Measurements from ENCODE around the gene NANOS1. TPM values are rescaled to one million over a fixed set of nuclear protein-coding genes. Genes with fewer than 3 reads are reported as not detected.

NANOS1 gene
- total and polyA plus RNA-seq, 2 of the 8 experiments (the other 6 are each of a cell fraction or from before 2014, with no cell fraction given), result 3.1 to 3.9 TPM

GRCh38 chr10:118990326-118990725 is 39.2 kb upstream of the NANOS1 start:
- Histone ChIP-seq H3K56ac (replicated peaks; ENCODE audit: insufficient read length, low read depth, low read length) (no peak overlapping the region), H3K4ac (replicated peaks; ENCODE audit: insufficient read length, low read depth, low read length) (no peak overlapping the region), H4K8ac (ENCODE audit: extremely low read depth, insufficient read depth, low read length) (no peak overlapping the region), H2BK12ac (ENCODE audit: low read depth, low read length) (no peak overlapping the region), H3K79me1 (ENCODE audit: low read depth, low read length) (no peaks in the 10 kb centered on the region), H3K79me2 (ENCODE audit: control insufficient read depth in 1 of 2, insufficient read depth in 2 of 2, low read length in 2 of 2) (no peaks in the 10 kb centered on the region), H2AFZ (ENCODE audit: low read length) (no peak overlapping the region), H2BK20ac (ENCODE audit: low read length) (no peak overlapping the region), H3K27me3 (replicated peaks in 1 of 4; ENCODE audit: control insufficient read depth in 3 of 4, extremely low read depth in 1 of 4, insufficient read depth in 3 of 4, low read length in 3 of 4) (no peaks in the 10 kb centered on the region), H2BK120ac (replicated peaks; ENCODE audit: low read depth, low read length) (no peak overlapping the region), H2AK5ac (ENCODE audit: low read depth, low read length) (no peak overlapping the region), H4K5ac (ENCODE audit: insufficient read length, low read depth, low read length) (no peak overlapping the region), H4K91ac (replicated peaks; ENCODE audit: insufficient read length, low read length) (no peak overlapping the region), H3K18ac (ENCODE audit: extremely low read depth, low read length) (no peak overlapping the region), H3K9ac (replicated peaks in 1 of 4; ENCODE audit: extremely low read depth in 1 of 4, low read depth in 3 of 4, low read length in 3 of 4) (no peak overlapping the region), H3K23ac (ENCODE audit: insufficient read length) (no peak overlapping the region), H3K27ac (ENCODE audit: low read depth, low read length) (no peak overlapping the region), H3K23me2 (ENCODE audit: low read depth, low read length) (no peaks in the 10 kb centered on the region), H2BK15ac (ENCODE audit: low read length) (no peak overlapping the region), H3K4me2 (ENCODE audit: insufficient read depth in 1 of 2, low read depth in 2 of 2, low read length in 2 of 2) (no peak overlapping the region), H4K20me1 (replicated peaks in 1 of 2; ENCODE audit: control insufficient read depth in 1 of 2, insufficient read depth in 2 of 2, low read length in 2 of 2) (no peaks in the 10 kb centered on the region), H3K36me3 (ENCODE audit: control insufficient read depth in 2 of 4, insufficient read depth in 4 of 4, low read length in 3 of 4) (no peaks in the 10 kb centered on the region), H2BK5ac (ENCODE audit: low read depth, low read length) (no peak overlapping the region), H3K4me1 (replicated peaks in 1 of 4; ENCODE audit: control insufficient read depth in 3 of 4, insufficient read depth in 4 of 4, low read length in 3 of 4) (no peaks in the 10 kb centered on the region), H3K14ac (ENCODE audit: insufficient read length) (no peak overlapping the region), H3K9me3 (ENCODE audit: insufficient read depth in 2 of 2, low read depth in 1 of 2, low read length in 1 of 2) (no peaks in the 10 kb centered on the region), H3K4me3 (ENCODE audit: extremely low read depth in 1 of 4, insufficient read depth in 2 of 4, low read depth in 3 of 4, low read length in 4 of 4) (no peak overlapping the region)
- FAIRE-seq (no peak), DNase-seq (ENCODE audit: low read depth in 1 of 2, low spot score in 2 of 2) (no peak)
- CTCF ChIA-PET (ENCODE audit: partially characterized antibody), result interaction anchor here (0.6 kb wide), 1 partner anchor 1116 kb away, joined by 3 read pairs; no protein-coding TSS in a partner anchor
- POLR2A ChIA-PET (ENCODE audit: partially characterized antibody), result no interaction called here
- 88% methylated on average over 1 of the region's 1 CpG; no CpG with 5 or more reads in 1 of the 2 experiments for WGBS, 2 experiments (ENCODE audit: extremely low coverage in 1 of 2, insufficient coverage in 1 of 2, insufficient read length in 1 of 2, insufficient replicate concordance in 2 of 2, low coverage in 1 of 2, low lambda C conversion rate in 2 of 2, missing lambda C conversion rate in 1 of 2)
- TF ChIP-seq KDM4A (IDR thresholded peaks at IDR 0.05; ENCODE audit: low read depth, low read length, severe bottlenecking), result no peak
- TF ChIP-seq KDM5A (IDR thresholded peaks at IDR 0.05; ENCODE audit: low read length), result no peak
- no peak for TF ChIP-seq EP300 (IDR thresholded peaks at IDR 0.05; ENCODE audit: borderline replicate concordance in 1 of 2, low read depth in 2 of 2, low read length in 2 of 2)
- TF ChIP-seq HDAC2 (IDR thresholded peaks at IDR 0.05; ENCODE audit: borderline replicate concordance in 1 of 2, low read depth in 2 of 2, low read length in 2 of 2), result no peak
- no peak for TF ChIP-seq SAP30 (IDR thresholded peaks at IDR 0.05; ENCODE audit: insufficient read depth, insufficient replicate concordance, low read length)
- TF ChIP-seq SP2 (IDR thresholded peaks at IDR 0.05; ENCODE audit: low read length), result no peak
- no peak for TF ChIP-seq TAF1 (IDR thresholded peaks at IDR 0.05; ENCODE audit: low read depth, low read length)
- no peak for TF ChIP-seq NRF1 (IDR thresholded peaks at IDR 0.05; ENCODE audit: low read depth, low read length)
- TF ChIP-seq SIX5 (IDR thresholded peaks at IDR 0.05; ENCODE audit: low read depth, low read length), result no peak
- no peak for TF ChIP-seq KDM1A (IDR thresholded peaks at IDR 0.05; ENCODE audit: borderline replicate concordance, low read length)
- no peak for TF ChIP-seq CTBP2 (IDR thresholded peaks at IDR 0.05; ENCODE audit: borderline replicate concordance, insufficient read depth, insufficient read length, low read length)
